GM12878 (cell line): ENCODE measurements around the gene MAD2L1BP. TPM values are rescaled to one million over a fixed set of nuclear protein-coding genes. Genes with fewer than 3 reads are reported as not detected.

Experiments used
- ATAC-seq: fragments of 200-7000 bp; cut with Tn5 transposase; 3 replicates; pipeline ENCODE4 v1.9.1; 2020; ENCODE audit warnings: mild to moderate bottlenecking, moderate library complexity
- BruUV-seq: library from RNA; stranded (reverse); fragments of 400-500 nt; replicated peaks from 2 replicates; lab custom pipeline; 2021; lab: Mats Ljungman, UMichigan
- CTCF ChIA-PET: fragments of 300-600 bp; sonication (Branson Sonifier 250); formaldehyde crosslinking; extraction: SDS; loops from one replicate; lab custom pipeline; 2021; ENCODE audit warnings: inconsistent platforms; lab: Yijun Ruan, JAX
- POLR2A ChIA-PET: fragments of 350-600 bp; formaldehyde crosslinking; extraction: SDS; loops from one replicate; lab custom pipeline; 2021; ENCODE audit warnings: inconsistent platforms; lab: Charles Lee
- RAD21 ChIA-PET: fragments of 300-600 bp; sonication (Branson Sonifier 250); formaldehyde crosslinking; loops from one replicate; lab custom pipeline; 2023; ENCODE audit warnings: antibody characterized with exemption; ENCODE audit not compliant: unreplicated experiment; lab: Charles Lee
- SMC1A ChIA-PET: fragments of 300-600 bp; sonication (Branson Sonifier 250); formaldehyde crosslinking; loops from one replicate; lab custom pipeline; 2023; ENCODE audit not compliant: unreplicated experiment, uncharacterized antibody; lab: Charles Lee
- DNase-seq: peaks from one replicate; pipeline ENCODE4 v3.0.0-alpha.2; 2011; ENCODE audit warnings: low read depth, low spot score
- FAIRE-seq: peaks from 3 replicates; lab custom pipeline; 2011; peaks lifted over from hg19 to GRCh38; lab: Jason Lieb, UNC
- H2AFZ ChIP-seq: 2 replicates; pipeline ENCODE4 v1.6.0; 2011; ENCODE audit warnings: low read depth, low read length, control low read depth; ENCODE audit not compliant: control insufficient read depth
- H3K27ac ChIP-seq: 2 replicates; pipeline ENCODE4 v1.5.1; 2011; ENCODE audit warnings: control low read depth; ENCODE audit not compliant: control insufficient read depth, insufficient read depth
- H3K27me3 ChIP-seq, 2 experiments: replicated peaks in 1 of 2; 2 replicates each; pipeline versions ENCODE4 v1.6.0 to v1.6.1; 2011; ENCODE audit warnings: low read length in 1 of 2; ENCODE audit not compliant: control insufficient read depth in 2 of 2, insufficient read depth in 2 of 2
- H3K36me3 ChIP-seq, 2 experiments: 2 replicates each; pipeline ENCODE4 v1.5.1; 2011; ENCODE audit warnings: low read length in 1 of 2; ENCODE audit not compliant: control insufficient read depth in 2 of 2, insufficient read depth in 2 of 2
- H3K4me1 ChIP-seq: 2 replicates; pipeline ENCODE4 v1.6.1; 2011; ENCODE audit warnings: mild to moderate bottlenecking, low read length, moderate library complexity, mixed read lengths; ENCODE audit not compliant: control insufficient read depth, insufficient read depth
- H3K4me2 ChIP-seq: 2 replicates; pipeline ENCODE4 v1.6.0; 2011; ENCODE audit warnings: control low read depth; ENCODE audit not compliant: control insufficient read depth, insufficient read depth
- H3K4me3 ChIP-seq: fragments of 200-600 bp; sonication (generic); 2 replicates; pipeline ENCODE4 v1.5.1; 2016
- H3K79me2 ChIP-seq: 2 replicates; pipeline ENCODE4 v1.6.0; 2011; ENCODE audit warnings: low read length; ENCODE audit not compliant: control insufficient read depth, insufficient read depth
- H3K9ac ChIP-seq: 2 replicates; pipeline ENCODE4 v1.8.0; 2011; ENCODE audit warnings: low read length, control low read depth, mixed read lengths; ENCODE audit not compliant: control insufficient read depth, insufficient read depth
- H3K9me3 ChIP-seq: replicated peaks from 3 replicates; pipeline ENCODE4 v1.5.1; 2011; ENCODE audit warnings: mild to moderate bottlenecking, low read length; ENCODE audit not compliant: control insufficient read depth, insufficient read depth
- H4K20me1 ChIP-seq: 2 replicates; pipeline ENCODE4 v1.6.0; 2011; ENCODE audit not compliant: control insufficient read depth, insufficient read depth
- BHLHE40 ChIP-seq, 2 experiments: fragments of 450-650 bp in 1 of 2; IDR thresholded peaks; 2 replicates each; pipeline ENCODE4 v1.6.1; 2011 to 2017; ENCODE audit warnings: low read depth in 2 of 2, borderline replicate concordance in 1 of 2, improper control_type of control experiment in 1 of 2, low read length in 1 of 2, mild to moderate bottlenecking in 1 of 2
- CREB1 ChIP-seq: IDR thresholded peaks from 2 replicates; pipeline ENCODE4 v1.6.1; 2012; ENCODE audit warnings: low read depth, mild to moderate bottlenecking, inconsistent platforms
- JUNB ChIP-seq: IDR thresholded peaks from 2 replicates; pipeline ENCODE4 v1.6.1; 2016; ENCODE audit warnings: antibody characterized with exemption, mild to moderate bottlenecking
- KDM1A ChIP-seq: fragments of 200-600 bp; sonication (generic); IDR thresholded peaks from 2 replicates; pipeline ENCODE4 v1.6.1; 2016; ENCODE audit warnings: borderline replicate concordance
- MYC ChIP-seq: IDR thresholded peaks from 2 replicates; pipeline ENCODE4 v1.6.1; 2011; ENCODE audit warnings: mild to moderate bottlenecking, low read length, moderate library complexity, inconsistent platforms; ENCODE audit not compliant: insufficient read depth, insufficient replicate concordance, insufficient read length, severe bottlenecking
- NR2C2 ChIP-seq: IDR thresholded peaks from 2 replicates; pipeline ENCODE4 v1.6.1; 2011; ENCODE audit warnings: borderline replicate concordance, low read depth; ENCODE audit not compliant: control insufficient read depth, insufficient read length
- NR2F1 ChIP-seq: fragments of 450-650 bp; conservative IDR thresholded peaks from 2 replicates; pipeline ENCODE4 v1.6.1; 2017; ENCODE audit warnings: mild to moderate bottlenecking
- POLR2A ChIP-seq: IDR thresholded peaks from 2 replicates; pipeline ENCODE4 v1.6.1; 2011; ENCODE audit warnings: low read depth, mild to moderate bottlenecking, low read length
- POU2F2 ChIP-seq: IDR thresholded peaks from 3 replicates; pipeline ENCODE4 v1.6.1; 2011; ENCODE audit warnings: low read depth, mild to moderate bottlenecking, low read length, borderline replicate concordance
- SIX5 ChIP-seq: IDR thresholded peaks from 2 replicates; pipeline ENCODE4 v1.6.1; 2011; ENCODE audit warnings: mild to moderate bottlenecking, low read depth, low read length, moderate library complexity; ENCODE audit not compliant: severe bottlenecking
- SREBF2 ChIP-seq: IDR thresholded peaks from 2 replicates; pipeline ENCODE4 v1.6.1; 2012; ENCODE audit warnings: mild to moderate bottlenecking, low read length
- SRF ChIP-seq, 2 experiments: IDR thresholded peaks; 2 replicates each; pipeline ENCODE4 v1.6.1; 2011; ENCODE audit warnings: low read depth in 2 of 2, low read length in 2 of 2, mild to moderate bottlenecking in 1 of 2, moderate library complexity in 1 of 2
- ZNF217 ChIP-seq: fragments of 450-650 bp; IDR thresholded peaks from 2 replicates; pipeline ENCODE4 v1.6.1; 2017; ENCODE audit warnings: antibody characterized with exemption, mild to moderate bottlenecking
- ZNF24 ChIP-seq: fragments of 450-650 bp; IDR thresholded peaks from 2 replicates; pipeline ENCODE4 v1.6.1; 2017; ENCODE audit warnings: antibody characterized with exemption, mild to moderate bottlenecking
- WGBS: methylation state at CpG from one replicate; pipeline ENCODE4 v1.1.6; 2016; ENCODE audit warnings: low lambda C conversion rate; ENCODE audit not compliant: insufficient replicate concordance, insufficient coverage; ENCODE audit errors: missing lambda C conversion rate; 5-methylcytosine and 5-hydroxymethylcytosine counted together
- in situ Hi-C: fragments of 300-500 bp; cut with MboI; formaldehyde crosslinking; loops from 9 replicates; pipeline ENCODE4 v1.14.3; 2018; ENCODE audit warnings: mixed read lengths
- intact Hi-C: fragments of 100-400 bp; cut with micrococcal nuclease; formaldehyde crosslinking; loops from one replicate; pipeline ENCODE4 v1.14.2; 2022; ENCODE audit not compliant: unreplicated experiment
- polyA plus RNA-seq, 11 experiments: library from polyadenylated mRNA; depleted of rRNA in 4 of 11; unstranded in 6 of 11; stranded (reverse) in 5 of 11; fragments of >200 nt; fragmentation: Nextera tagmentation in 4 of 11; fragmentation: Illumina TruSeq in 1 of 11; extraction: Ambion mirVana in 4 of 11; extraction: Trizol in 1 of 11; gene quantifications; 1 replicate in 1 of 11; 2 replicates in 10 of 11; pipeline versions ENCODE4 v1.2.1 to v1.2.3, GENCODE V29; 2011 to 2016; ENCODE audit warnings: inconsistent platforms in 2 of 11, missing spikeins in 2 of 11, low read depth in 1 of 11
- total RNA-seq, 4 experiments: library from RNA; depleted of rRNA in 3 of 4; stranded (reverse); fragments of >200 nt in 3 of 4; fragmentation: Illumina TruSeq in 1 of 4; extraction: Trizol in 1 of 4; gene quantifications; 2 replicates each; pipeline versions ENCODE4 v1.2.1 to v1.2.3, GENCODE V29; 2013 to 2021
- TF ChIP-seq, protein P1 (sequence below), 3 experiments: IDR thresholded peaks in 2 of 3; conservative IDR thresholded peaks in 1 of 3; 2 replicates each; pipeline ENCODE4 v1.5.1; 2011; ENCODE audit warnings: low read depth in 3 of 3, low read length in 3 of 3, mild to moderate bottlenecking in 3 of 3, control low read depth in 2 of 3, moderate library complexity in 2 of 3, inconsistent platforms in 1 of 3, mixed read lengths in 1 of 3; ENCODE audit not compliant: control insufficient read depth in 2 of 3, insufficient read depth in 1 of 3; ENCODE audit errors: extremely low read depth in 1 of 3
- TF ChIP-seq, protein P2 (sequence below): IDR thresholded peaks from 2 replicates; pipeline ENCODE4 v1.6.1; 2011; ENCODE audit warnings: borderline replicate concordance, low read depth, mild to moderate bottlenecking, moderate library complexity, mixed read lengths, low read length; ENCODE audit not compliant: insufficient read depth; ENCODE audit errors: extremely low read length

MAD2L1BP gene
- total and polyA plus RNA-seq, 10 of the 15 experiments (the other 5 are each of a cell fraction or from before 2014, with no cell fraction given): 39.2 to 155 (median 60.3) TPM

DNA sequence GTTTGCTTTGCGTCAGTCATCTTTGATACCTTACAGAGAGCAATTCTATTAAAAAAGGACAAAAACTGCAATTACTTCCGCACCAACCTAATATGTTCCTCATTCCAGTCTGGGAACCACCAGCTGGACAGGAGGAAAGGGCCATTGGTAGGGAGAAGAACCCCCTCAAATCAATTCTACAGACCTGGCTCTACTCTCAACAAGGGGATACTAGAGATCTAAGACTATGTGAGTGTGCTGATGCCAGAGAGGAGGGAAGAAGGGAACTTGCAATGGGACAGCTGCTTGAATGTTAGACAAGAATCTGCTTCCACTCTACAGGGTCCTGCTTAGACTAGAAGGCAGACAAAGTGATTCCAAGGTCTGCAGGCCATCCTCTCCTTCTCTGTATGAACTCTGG lies 38.7 kb downstream of the MAD2L1BP start:
- CTCF ChIA-PET: interaction anchor here (1.1 to 1.9 kb wide), 2 partner anchors 14 to 405 kb away, joined by 4 to 5 read pairs; no protein-coding TSS in a partner anchor
- in situ Hi-C loops: no loop called here

DNA sequence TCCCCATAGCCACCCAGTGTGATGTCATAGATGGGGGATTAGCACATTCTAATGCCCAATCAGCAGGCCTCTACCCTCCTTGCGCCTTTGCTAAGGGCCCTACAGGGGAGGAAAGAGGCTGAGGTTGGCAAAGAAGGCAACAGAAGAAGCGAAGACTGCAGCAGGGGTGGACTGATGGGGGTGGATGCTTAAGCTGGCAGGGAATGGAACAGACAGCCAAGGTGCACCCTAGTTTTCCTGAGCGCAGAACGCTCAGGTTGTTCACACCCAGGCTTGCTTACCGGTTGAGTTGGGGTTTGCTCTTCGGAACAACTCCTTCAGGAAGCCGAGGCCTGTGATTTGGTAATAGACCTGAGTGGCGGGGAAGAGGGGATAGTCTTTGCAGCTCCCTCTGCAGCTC lies 39.3 kb downstream of the MAD2L1BP start:
- no peaks in the 10 kb centered on the region for H3K9me3 ChIP-seq
- ChIA-PET CTCF (interaction anchor here (1.1 to 1.9 kb wide), 4 partner anchors 8 to 405 kb away, joined by 3 to 12 read pairs (median 4); no protein-coding TSS in a partner anchor), RAD21 (interaction anchor here (0.9 kb wide), 1 partner anchor 40 kb away, joined by 3 read pairs; no protein-coding TSS in a partner anchor), POLR2A (interaction anchor here (0.8 kb wide), 1 partner anchor 51 kb away, joined by 3 read pairs; no protein-coding TSS in a partner anchor), SMC1A (interaction anchor here (0.7 to 1.0 kb wide), 2 partner anchors 13 to 50 kb away, joined by 3 read pairs; partner anchors contain the start of gene MRPS18A)
- DNase-seq (no peak), ATAC-seq (no peak), FAIRE-seq (no peak)
- no TSS peak for BruUV-seq
- 95% methylated on average over 8 of the region's 8 CpGs for WGBS
- no peaks in the 10 kb centered on the region for H3K27me3 ChIP-seq
- no peak overlapping the region for H3K27ac ChIP-seq
- H3K36me3 ChIP-seq: peaks cover 27 to 46% of the 10 kb centered on the region in 2 experiments
- H3K4me1 ChIP-seq: peaks cover 3% of the 10 kb centered on the region; the same call in 1 of the 2 replicates
- H3K4me2 ChIP-seq: no peak overlapping the region
- no peaks in the 10 kb centered on the region for H4K20me1 ChIP-seq
- intact Hi-C loops: no loop called here
- no peak overlapping the region for H2AFZ ChIP-seq
- in situ Hi-C loops: no loop called here
- H3K4me3 ChIP-seq: no peak overlapping the region
- H3K9ac ChIP-seq: no peak overlapping the region
- H3K79me2 ChIP-seq: no peaks in the 10 kb centered on the region
- no peak for TF ChIP-seq POU2F2
- TF ChIP-seq, protein P1, sequence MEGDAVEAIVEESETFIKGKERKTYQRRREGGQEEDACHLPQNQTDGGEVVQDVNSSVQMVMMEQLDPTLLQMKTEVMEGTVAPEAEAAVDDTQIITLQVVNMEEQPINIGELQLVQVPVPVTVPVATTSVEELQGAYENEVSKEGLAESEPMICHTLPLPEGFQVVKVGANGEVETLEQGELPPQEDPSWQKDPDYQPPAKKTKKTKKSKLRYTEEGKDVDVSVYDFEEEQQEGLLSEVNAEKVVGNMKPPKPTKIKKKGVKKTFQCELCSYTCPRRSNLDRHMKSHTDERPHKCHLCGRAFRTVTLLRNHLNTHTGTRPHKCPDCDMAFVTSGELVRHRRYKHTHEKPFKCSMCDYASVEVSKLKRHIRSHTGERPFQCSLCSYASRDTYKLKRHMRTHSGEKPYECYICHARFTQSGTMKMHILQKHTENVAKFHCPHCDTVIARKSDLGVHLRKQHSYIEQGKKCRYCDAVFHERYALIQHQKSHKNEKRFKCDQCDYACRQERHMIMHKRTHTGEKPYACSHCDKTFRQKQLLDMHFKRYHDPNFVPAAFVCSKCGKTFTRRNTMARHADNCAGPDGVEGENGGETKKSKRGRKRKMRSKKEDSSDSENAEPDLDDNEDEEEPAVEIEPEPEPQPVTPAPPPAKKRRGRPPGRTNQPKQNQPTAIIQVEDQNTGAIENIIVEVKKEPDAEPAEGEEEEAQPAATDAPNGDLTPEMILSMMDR (IDR thresholded peaks at IDR 0.05 in 2 of 3, conservative IDR thresholded peaks at IDR 0.05 in 1 of 3; ENCODE audit: control insufficient read depth in 2 of 3, extremely low read depth in 1 of 3, insufficient read depth in 1 of 3, low read depth in 3 of 3, low read length in 3 of 3): no peak
- TF ChIP-seq ZNF24: no peak
- TF ChIP-seq JUNB: no peak
- TF ChIP-seq MYC: no peak
- no peak for TF ChIP-seq KDM1A
- TF ChIP-seq CREB1: no peak
- TF ChIP-seq SREBF2: no peak
- TF ChIP-seq NR2C2: no peak
- TF ChIP-seq ZNF217: no peak
- TF ChIP-seq SIX5: no peak
- TF ChIP-seq SRF (IDR thresholded peaks at IDR 0.05; ENCODE audit: low read depth in 2 of 2, low read length in 2 of 2): no peak

More for the DNA sequence above, 38.7 kb downstream of the MAD2L1BP start:
- no peak for FAIRE-seq
- intact Hi-C loops: no loop called here
- BruUV-seq: no TSS peak
- peaks cover 10% of the 10 kb centered on the region for H3K4me1 ChIP-seq
- 72% methylated on average over 2 of the region's 2 CpGs for WGBS
- no peak for ATAC-seq
- H3K9ac ChIP-seq: no peak overlapping the region
- SMC1A ChIA-PET: no interaction called here
- H3K27ac ChIP-seq: no peak overlapping the region
- peaks cover 25 to 49% of the 10 kb centered on the region in 2 experiments for H3K36me3 ChIP-seq
- H4K20me1 ChIP-seq: no peaks in the 10 kb centered on the region
- no peak for TF ChIP-seq NR2F1
- no peak for TF ChIP-seq BHLHE40 (IDR thresholded peaks at IDR 0.05; ENCODE audit: borderline replicate concordance in 1 of 2, low read depth in 2 of 2, low read length in 1 of 2)
- no peak for TF ChIP-seq POLR2A
- TF ChIP-seq, protein P2, sequence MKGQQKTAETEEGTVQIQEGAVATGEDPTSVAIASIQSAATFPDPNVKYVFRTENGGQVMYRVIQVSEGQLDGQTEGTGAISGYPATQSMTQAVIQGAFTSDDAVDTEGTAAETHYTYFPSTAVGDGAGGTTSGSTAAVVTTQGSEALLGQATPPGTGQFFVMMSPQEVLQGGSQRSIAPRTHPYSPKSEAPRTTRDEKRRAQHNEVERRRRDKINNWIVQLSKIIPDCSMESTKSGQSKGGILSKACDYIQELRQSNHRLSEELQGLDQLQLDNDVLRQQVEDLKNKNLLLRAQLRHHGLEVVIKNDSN: no peak
- TF ChIP-seq, all 136 proteins: peak for 0
- RAD21 ChIA-PET: no interaction called here
- no peak overlapping the region for H3K4me2 ChIP-seq
- no peaks in the 10 kb centered on the region for H3K27me3 ChIP-seq
- H2AFZ ChIP-seq: no peak overlapping the region
- H3K9me3 ChIP-seq: no peaks in the 10 kb centered on the region
- H3K79me2 ChIP-seq: no peaks in the 10 kb centered on the region
- POLR2A ChIA-PET: no interaction called here
- no peak for DNase-seq
- no peak overlapping the region for H3K4me3 ChIP-seq
